Trophoblast cell (in vitro differentiated cells and primary cell): Measurements from ENCODE around the gene DHRS3.

ENCODE experiments used
- DNase-seq, 2 donors: peaks; one replicate each; pipeline ENCODE4 v3.0.0-alpha.2; 2016
- H2AFZ ChIP-seq: 2 replicates; pipeline ENCODE4 v1.6.1; 2013; ENCODE audit warnings: low read length, moderate library complexity, mild to moderate bottlenecking; ENCODE audit not compliant: insufficient read depth, poor library complexity
- H2AK5ac ChIP-seq: 2 replicates; pipeline ENCODE4 v1.6.1; 2013; ENCODE audit warnings: mild to moderate bottlenecking, low read length
- H2BK120ac ChIP-seq: 2 replicates; pipeline ENCODE4 v1.6.1; 2013; ENCODE audit warnings: low read length, mild to moderate bottlenecking, moderate library complexity; ENCODE audit not compliant: insufficient read depth, poor library complexity
- H2BK12ac ChIP-seq: 2 replicates; pipeline ENCODE4 v1.6.1; 2013; ENCODE audit warnings: mild to moderate bottlenecking, low read length, moderate library complexity
- H2BK5ac ChIP-seq: 2 replicates; pipeline ENCODE4 v1.6.1; 2013; ENCODE audit warnings: low read length, low read depth, moderate library complexity, mild to moderate bottlenecking; ENCODE audit not compliant: poor library complexity
- H3K14ac ChIP-seq: 2 replicates; pipeline ENCODE4 v1.6.1; 2013; ENCODE audit warnings: mild to moderate bottlenecking, low read length
- H3K18ac ChIP-seq: 2 replicates; pipeline ENCODE4 v1.6.1; 2013; ENCODE audit warnings: mild to moderate bottlenecking, low read length
- H3K23ac ChIP-seq: 2 replicates; pipeline ENCODE4 v1.6.1; 2013; ENCODE audit warnings: low read length
- H3K27ac ChIP-seq: 2 replicates; pipeline ENCODE4 v1.5.1; 2013; ENCODE audit warnings: low read depth, mild to moderate bottlenecking, inconsistent platforms, low read length, moderate library complexity
- H3K27me3 ChIP-seq: 2 replicates; pipeline ENCODE4 v1.6.1; 2013; ENCODE audit warnings: inconsistent platforms, mild to moderate bottlenecking, low read length, moderate library complexity; ENCODE audit not compliant: insufficient read depth
- H3K36me3 ChIP-seq, 2 experiments: 1 replicate in 1 of 2; 2 replicates in 1 of 2; pipeline ENCODE4 v1.6.1; 2013; ENCODE audit warnings: low read length in 2 of 2, mild to moderate bottlenecking in 2 of 2, moderate library complexity in 1 of 2; ENCODE audit not compliant: insufficient read depth in 2 of 2, control insufficient read depth in 1 of 2
- H3K4ac ChIP-seq: 2 replicates; pipeline ENCODE4 v1.6.1; 2013; ENCODE audit warnings: low read depth, mild to moderate bottlenecking, low read length, moderate library complexity
- H3K4me1 ChIP-seq, 2 experiments: 1 replicate in 1 of 2; 2 replicates in 1 of 2; pipeline ENCODE4 v1.6.1; 2013; ENCODE audit warnings: low read length in 2 of 2, mild to moderate bottlenecking in 2 of 2, moderate library complexity in 1 of 2; ENCODE audit not compliant: insufficient read depth in 2 of 2, control insufficient read depth in 1 of 2
- H3K4me2 ChIP-seq: 2 replicates; pipeline ENCODE4 v1.6.1; 2013; ENCODE audit warnings: inconsistent platforms, mild to moderate bottlenecking, low read length, moderate library complexity
- H3K4me3 ChIP-seq: 2 replicates; pipeline ENCODE4 v1.5.1; 2013; ENCODE audit warnings: mild to moderate bottlenecking, low read depth, low read length, inconsistent platforms
- H3K79me1 ChIP-seq: one replicate; pipeline ENCODE4 v1.6.1; 2013; ENCODE audit warnings: low read length
- H3K79me2 ChIP-seq: 2 replicates; pipeline ENCODE4 v1.6.1; 2013; ENCODE audit warnings: low read length, mild to moderate bottlenecking; ENCODE audit not compliant: control insufficient read depth, insufficient read depth, poor library complexity
- H3K9ac ChIP-seq: 2 replicates; pipeline ENCODE4 v1.6.1; 2013; ENCODE audit warnings: mild to moderate bottlenecking, low read length
- H3K9me3 ChIP-seq: 2 replicates; pipeline ENCODE4 v1.6.1; 2013; ENCODE audit warnings: low read depth, mild to moderate bottlenecking, control low read depth, inconsistent platforms, low read length; ENCODE audit not compliant: insufficient read depth
- H4K12ac ChIP-seq: 2 replicates; pipeline ENCODE4 v1.6.1; 2013; ENCODE audit warnings: low read depth, mild to moderate bottlenecking, low read length, moderate library complexity
- H4K8ac ChIP-seq: 2 replicates; pipeline ENCODE4 v1.6.1; 2013; ENCODE audit warnings: low read depth, mild to moderate bottlenecking, low read length, moderate library complexity
- H4K91ac ChIP-seq: one replicate; pipeline ENCODE4 v1.6.1; 2013; ENCODE audit warnings: low read depth, mild to moderate bottlenecking, low read length, moderate library complexity
- whole genome bisulfite sequencing: extraction: QIAGEN DNeasy Blood & Tissue Kit; methylation state at CpG from one replicate; pipeline ENCODE4 v1.1.7; 2013; ENCODE audit warnings: missing lambda C conversion rate; ENCODE audit not compliant: insufficient read length, insufficient coverage; ENCODE audit errors: extremely low coverage; 5-methylcytosine and 5-hydroxymethylcytosine counted together

DHRS3 gene

GRCh38 chr1:12595757-12596006, 22.3 kb downstream of the DHRS3 start:
- Histone ChIP-seq H3K79me2 (peaks cover 5% of the 10 kb centered on the region), H3K9ac (no peak overlapping the region), H3K14ac (no peak overlapping the region), H3K4me3 (peak overlapping the region; percentile 25), H3K36me3 (no peaks in the 10 kb centered on the region), H2BK12ac (no peak overlapping the region), H2BK5ac (no peak overlapping the region), H4K8ac (no peak overlapping the region), H3K27me3 (no peaks in the 10 kb centered on the region), H2BK120ac (no peak overlapping the region), H3K9me3 (peaks cover 2% of the 10 kb centered on the region), H3K4me1 (peaks cover 17 to 21% of the 10 kb centered on the region in 2 experiments), H4K12ac (no peak overlapping the region), H3K79me1 (peaks cover 5% of the 10 kb centered on the region), H2AK5ac (no peak overlapping the region), H4K91ac (peak overlapping the region; percentile 41), H2AFZ (peak overlapping the region; percentile 15), H3K4ac (no peak overlapping the region), H3K4me2 (peak overlapping the region; percentile 83), H3K23ac (no peak overlapping the region), H3K18ac (peak overlapping the region; percentile 80), H3K27ac (no peak overlapping the region)
- DNase-seq, result no peak
- no CpG with 5 or more reads among the region's 18 CpGs for WGBS

GRCh38 chr1:12594966-12595756, 22.8 kb downstream of the DHRS3 start:
- Histone ChIP-seq H2BK120ac (peak overlapping the region; percentile 31), H3K27me3 (no peaks in the 10 kb centered on the region), H3K36me3 (no peaks in the 10 kb centered on the region), H3K4me3 (peak overlapping the region; percentile 55), H3K27ac (no peak overlapping the region), H2AK5ac (no peak overlapping the region), H3K4me1 (peaks cover 17 to 21% of the 10 kb centered on the region in 2 experiments), H4K12ac (no peak overlapping the region), H3K79me1 (peaks cover 5% of the 10 kb centered on the region), H3K4ac (peak overlapping the region; percentile 17), H4K91ac (peak overlapping the region; percentile 78), H2AFZ (peak overlapping the region; percentile 70), H3K9ac (no peak overlapping the region), H3K4me2 (peak overlapping the region; percentile 83), H4K8ac (peak overlapping the region; percentile 63), H3K18ac (peak overlapping the region; percentile 80), H3K14ac (peak overlapping the region; percentile 43), H3K9me3 (peaks cover 2% of the 10 kb centered on the region), H3K79me2 (peaks cover 5% of the 10 kb centered on the region), H2BK5ac (no peak overlapping the region), H2BK12ac (peak overlapping the region; percentile 38), H3K23ac (no peak overlapping the region)
- DNase-seq, result no peak
- no CpG with 5 or more reads among the region's 47 CpGs for WGBS

GRCh38 chr1:12594490-12594889, 23.5 kb downstream of the DHRS3 start:
- Histone ChIP-seq H2BK12ac (no peak overlapping the region), H2AFZ (no peak overlapping the region), H3K79me1 (peaks cover 5% of the 10 kb centered on the region), H3K18ac (no peak overlapping the region), H3K4me3 (no peak overlapping the region), H3K79me2 (peaks cover 5% of the 10 kb centered on the region), H4K12ac (no peak overlapping the region), H3K36me3 (no peaks in the 10 kb centered on the region), H2AK5ac (no peak overlapping the region), H3K14ac (no peak overlapping the region), H3K9me3 (peaks cover 2% of the 10 kb centered on the region), H2BK5ac (no peak overlapping the region), H2BK120ac (no peak overlapping the region), H3K27me3 (no peaks in the 10 kb centered on the region), H4K91ac (no peak overlapping the region), H3K9ac (no peak overlapping the region), H3K4me1 (peaks cover 17 to 21% of the 10 kb centered on the region in 2 experiments), H3K23ac (no peak overlapping the region), H3K4me2 (peak overlapping the region; percentile 78), H3K4ac (no peak overlapping the region), H4K8ac (no peak overlapping the region), H3K27ac (no peak overlapping the region)
- DNase-seq, result no peak
- WGBS, result no CpG with 5 or more reads among the region's 6 CpGs

GRCh38 chr1:12593621-12594066, 24.4 kb downstream of the DHRS3 start:
- Histone ChIP-seq H3K4me3 (no peak overlapping the region), H3K27me3 (no peaks in the 10 kb centered on the region), H2BK120ac (no peak overlapping the region), H2BK5ac (no peak overlapping the region), H3K18ac (no peak overlapping the region), H4K8ac (no peak overlapping the region), H2AFZ (no peak overlapping the region), H3K27ac (no peak overlapping the region), H3K9me3 (peaks cover 2% of the 10 kb centered on the region), H2BK12ac (no peak overlapping the region), H3K4ac (no peak overlapping the region), H4K12ac (no peak overlapping the region), H4K91ac (no peak overlapping the region), H3K23ac (no peak overlapping the region), H3K79me1 (peaks cover 5% of the 10 kb centered on the region), H3K79me2 (peaks cover 5% of the 10 kb centered on the region), H3K9ac (no peak overlapping the region), H3K4me2 (no peak overlapping the region), H3K36me3 (no peaks in the 10 kb centered on the region), H3K4me1 (peaks cover 17 to 21% of the 10 kb centered on the region in 2 experiments), H2AK5ac (no peak overlapping the region), H3K14ac (no peak overlapping the region)
- no CpG with 5 or more reads among the region's 7 CpGs for WGBS
- peak in 1 of 2 donors; percentile 17 for DNase-seq
